Measurements from ENCODE around the gene C7orf57.
"Not testable (repeated sequence)": the region's sequence is repeated elsewhere in the genome, so short reads cannot be mapped to it uniquely, and the experiment has no call there.

C7orf57 gene

GRCh38 chr7:48035967-48036478 is 680 bp downstream of the C7orf57 start:
- DNase-seq (ENCODE audit: low read depth), result peak; percentile 18

- DNase-seq (ENCODE audit: low read depth), result no peak
Measured at GRCh38 chr7:48038815-48039506, 3.6 kb downstream of the C7orf57 start.

- DNase-seq (ENCODE audit: low read depth), result no peak
Measured at GRCh38 chr7:48040944-48041652, 5.8 kb downstream of the C7orf57 start.

GRCh38 chr7:48041653-48041970 is 6.3 kb downstream of the C7orf57 start:
- DNase-seq (ENCODE audit: low read depth), result peak; percentile 34

GRCh38 chr7:48042216-48042615 is 6.9 kb downstream of the C7orf57 start:
- peak; percentile 29 for DNase-seq (ENCODE audit: low read depth)

- no peak for DNase-seq (ENCODE audit: low read depth)
Measured at GRCh38 chr7:48042636-48043035, 7.3 kb downstream of the C7orf57 start.

- DNase-seq (ENCODE audit: low read depth), result no peak
Measured at GRCh38 chr7:48045195-48045765, 9.9 kb downstream of the C7orf57 start.

- no peak for DNase-seq (ENCODE audit: low read depth)
Measured at GRCh38 chr7:48046458-48046857, 11.1 kb downstream of the C7orf57 start.

- no peak for DNase-seq (ENCODE audit: low read depth)
Measured at GRCh38 chr7:48048113-48048512, 12.8 kb downstream of the C7orf57 start.

GRCh38 chr7:48049850-48050249 is 14.5 kb downstream of the C7orf57 start:
- no peak for DNase-seq (ENCODE audit: low read depth)

- peak; percentile 92 for DNase-seq (ENCODE audit: low read depth)
Measured at GRCh38 chr7:48052748-48053147, 17.4 kb downstream of the C7orf57 start.

GRCh38 chr7:48053736-48054135 is 18.4 kb downstream of the C7orf57 start:
- no peak for DNase-seq (ENCODE audit: low read depth)

- no peak for DNase-seq (ENCODE audit: low read depth)
Measured at GRCh38 chr7:48058990-48059389, 23.6 kb downstream of the C7orf57 start.

GRCh38 chr7:48059706-48060105 is 24.4 kb downstream of the C7orf57 start:
- DNase-seq (ENCODE audit: low read depth), result no peak

GRCh38 chr7:48063985-48064384 is 28.6 kb downstream of the C7orf57 start:
- DNase-seq (ENCODE audit: low read depth), result no peak

GRCh38 chr7:48067475-48067874 is 32.1 kb downstream of the C7orf57 start:
- no peak for DNase-seq (ENCODE audit: low read depth)

- no peak for DNase-seq (ENCODE audit: low read depth)
Measured at GRCh38 chr7:48074204-48074654, 38.9 kb downstream of the C7orf57 start.

- no peak for DNase-seq (ENCODE audit: low read depth)
Measured at GRCh38 chr7:48077423-48077822, 42.1 kb downstream of the C7orf57 start.

- DNase-seq (ENCODE audit: low read depth), result no peak
Measured at GRCh38 chr7:48078470-48078869, 43.1 kb downstream of the C7orf57 start.

GRCh38 chr7:48082378-48082777 is 47.0 kb downstream of the C7orf57 start:
- DNase-seq (ENCODE audit: low read depth), result not testable (repeated sequence)

- DNase-seq (ENCODE audit: low read depth), result peak; percentile 96
Measured at GRCh38 chr7:48083114-48083830, 47.9 kb downstream of the C7orf57 start.

- DNase-seq (ENCODE audit: low read depth), result peak; percentile 99
Measured at GRCh38 chr7:48084727-48085432, 49.5 kb downstream of the C7orf57 start.

Data from amniotic epithelial cell (primary cell).